ENCODE measurements around the gene ARPC1A. TPM values are rescaled to one million over a fixed set of nuclear protein-coding genes. Genes with fewer than 3 reads are reported as not detected.
A peak's percentile ranks its signal among the peaks of the same experiment; 100 is the strongest.

ARPC1A gene
- total RNA-seq, 1 donor from 2014 or later, result 198 TPM

GRCh38 chr7:99312316-99313203, 13.1 kb upstream of the ARPC1A start:
- DNase-seq (ENCODE audit: low read depth) (peak; percentile 12), FAIRE-seq (no peak)
- Histone ChIP-seq H2AFZ (ENCODE audit: low read depth, low read length) (peak overlapping the region; percentile 17), H3K9me3 (ENCODE audit: insufficient read depth, low read depth, low read length) (no peaks in the 10 kb centered on the region), H3K9ac (ENCODE audit: low read length) (no peak overlapping the region), H3K4me3 (ENCODE audit: insufficient read depth, low read depth, low read length) (no peak overlapping the region), H3K36me3 (ENCODE audit: insufficient read depth, low read length) (no peaks in the 10 kb centered on the region), H3K4me2 (ENCODE audit: low read length) (peak overlapping the region; percentile 7), H3K27ac (ENCODE audit: low read depth, low read length) (no peak overlapping the region), H3K27me3 (ENCODE audit: insufficient read depth, low read length) (no peaks in the 10 kb centered on the region), H3K79me2 (ENCODE audit: insufficient read depth, low read length) (no peaks in the 10 kb centered on the region), H3K4me1 (ENCODE audit: insufficient read depth, low read length) (no peaks in the 10 kb centered on the region), H4K20me1 (ENCODE audit: insufficient read depth, low read length) (no peaks in the 10 kb centered on the region)
- Mint-ChIP-seq H3K4me3 (ENCODE audit: unreplicated experiment) (no peak overlapping the region), H3K4me1 (ENCODE audit: low read depth, unreplicated experiment) (no peaks in the 10 kb centered on the region), H3K27ac (ENCODE audit: unreplicated experiment) (no peak overlapping the region), H3K9me3 (ENCODE audit: unreplicated experiment) (peaks cover 6% of the 10 kb centered on the region), H3K27me3 (ENCODE audit: low read depth, unreplicated experiment) (no peaks in the 10 kb centered on the region), H3K36me3 (ENCODE audit: low read depth, unreplicated experiment) (peaks cover 7% of the 10 kb centered on the region)
- TF ChIP-seq EZH2 (IDR thresholded peaks at IDR 0.05; ENCODE audit: insufficient read depth, low read length), result no peak
- peak; percentile 92 for TF ChIP-seq CTCF (IDR thresholded peaks at IDR 0.05; ENCODE audit: insufficient read depth, low read depth, low read length)

GRCh38 chr7:99313204-99313573, 12.5 kb upstream of the ARPC1A start:
- Histone ChIP-seq H3K4me1 (ENCODE audit: insufficient read depth, low read length) (no peaks in the 10 kb centered on the region), H3K27me3 (ENCODE audit: insufficient read depth, low read length) (no peaks in the 10 kb centered on the region), H3K4me2 (ENCODE audit: low read length) (peak overlapping the region; percentile 7), H3K79me2 (ENCODE audit: insufficient read depth, low read length) (no peaks in the 10 kb centered on the region), H3K9me3 (ENCODE audit: insufficient read depth, low read depth, low read length) (no peaks in the 10 kb centered on the region), H3K4me3 (ENCODE audit: insufficient read depth, low read depth, low read length) (no peak overlapping the region), H2AFZ (ENCODE audit: low read depth, low read length) (no peak overlapping the region), H4K20me1 (ENCODE audit: insufficient read depth, low read length) (no peaks in the 10 kb centered on the region), H3K9ac (ENCODE audit: low read length) (no peak overlapping the region), H3K36me3 (ENCODE audit: insufficient read depth, low read length) (no peaks in the 10 kb centered on the region), H3K27ac (ENCODE audit: low read depth, low read length) (no peak overlapping the region)
- FAIRE-seq (no peak), DNase-seq (ENCODE audit: low read depth) (no peak)
- H3K27me3 Mint-ChIP-seq (ENCODE audit: low read depth, unreplicated experiment), result no peaks in the 10 kb centered on the region
- TF ChIP-seq CTCF (IDR thresholded peaks at IDR 0.05; ENCODE audit: insufficient read depth, low read depth, low read length) (no peak), EZH2 (IDR thresholded peaks at IDR 0.05; ENCODE audit: insufficient read depth, low read length) (no peak)
- H3K9me3 Mint-ChIP-seq (ENCODE audit: unreplicated experiment), result peaks cover 6% of the 10 kb centered on the region
- H3K27ac Mint-ChIP-seq (ENCODE audit: unreplicated experiment), result no peak overlapping the region
- H3K4me3 Mint-ChIP-seq (ENCODE audit: unreplicated experiment), result no peak overlapping the region
- no peaks in the 10 kb centered on the region for H3K4me1 Mint-ChIP-seq (ENCODE audit: low read depth, unreplicated experiment)
- H3K36me3 Mint-ChIP-seq (ENCODE audit: low read depth, unreplicated experiment), result peaks cover 7% of the 10 kb centered on the region

- no peaks in the 10 kb centered on the region for H3K79me2 ChIP-seq (ENCODE audit: insufficient read depth, low read length)
- FAIRE-seq, result no peak
- H2AFZ ChIP-seq (ENCODE audit: low read depth, low read length), result no peak overlapping the region
- H4K20me1 ChIP-seq (ENCODE audit: insufficient read depth, low read length), result no peaks in the 10 kb centered on the region
- H3K4me3 ChIP-seq (ENCODE audit: insufficient read depth, low read depth, low read length), result no peak overlapping the region
- no peaks in the 10 kb centered on the region for H3K27me3 ChIP-seq (ENCODE audit: insufficient read depth, low read length)
- no peak overlapping the region for H3K4me3 Mint-ChIP-seq (ENCODE audit: unreplicated experiment)
- H3K9me3 Mint-ChIP-seq (ENCODE audit: unreplicated experiment), result peaks cover 4% of the 10 kb centered on the region
- TF ChIP-seq EZH2 (IDR thresholded peaks at IDR 0.05; ENCODE audit: insufficient read depth, low read length), result no peak
- no peak for TF ChIP-seq CTCF (IDR thresholded peaks at IDR 0.05; ENCODE audit: insufficient read depth, low read depth, low read length)
- no peak for DNase-seq (ENCODE audit: low read depth)
- no peak overlapping the region for H3K27ac Mint-ChIP-seq (ENCODE audit: unreplicated experiment)
- H3K27me3 Mint-ChIP-seq (ENCODE audit: low read depth, unreplicated experiment), result no peaks in the 10 kb centered on the region
- H3K36me3 Mint-ChIP-seq (ENCODE audit: low read depth, unreplicated experiment), result peaks cover 9% of the 10 kb centered on the region
- no peaks in the 10 kb centered on the region for H3K36me3 ChIP-seq (ENCODE audit: insufficient read depth, low read length)
- no peak overlapping the region for H3K27ac ChIP-seq (ENCODE audit: low read depth, low read length)
- H3K9ac ChIP-seq (ENCODE audit: low read length), result no peak overlapping the region
- no peaks in the 10 kb centered on the region for H3K4me1 ChIP-seq (ENCODE audit: insufficient read depth, low read length)
- no peak overlapping the region for H3K4me2 ChIP-seq (ENCODE audit: low read length)
- H3K4me1 Mint-ChIP-seq (ENCODE audit: low read depth, unreplicated experiment), result no peaks in the 10 kb centered on the region
- H3K9me3 ChIP-seq (ENCODE audit: insufficient read depth, low read depth, low read length), result no peaks in the 10 kb centered on the region
These were observed 11.2 kb upstream of the ARPC1A start for GRCh38 chr7:99314504-99314903.
